Gastroesophageal sphincter (tissue), 4 donors: Measurements from ENCODE around the gene FNDC10. TPM values are rescaled to one million over a fixed set of nuclear protein-coding genes. Genes with fewer than 3 reads are reported as not detected.
A peak's percentile ranks its signal among the peaks of the same experiment; 100 is the strongest.
"Not testable (repeated sequence)": the region's sequence is repeated elsewhere in the genome, so short reads cannot be mapped to it uniquely, and the experiment has no call there.

ENCODE experiments used
- ATAC-seq: fragments of 150-250 bp; one replicate; pipeline ENCODE4 v1.9.1; 2016; ENCODE audit warnings: mild to moderate bottlenecking, moderate library complexity
- H3K27ac ChIP-seq, 4 donors: fragments of 200-600 bp; sonication (generic) in 3 of 4; 1 replicate in 3 of 4; 2 replicates in 1 of 4; pipeline ENCODE4 v1.5.1; 2016 to 2019
- H3K27me3 ChIP-seq: fragments of 200-600 bp; sonication (generic); one replicate; pipeline ENCODE4 v1.5.1; 2019
- H3K36me3 ChIP-seq, 2 donors: fragments of 200-600 bp; sonication (generic); one replicate each; pipeline ENCODE4 v1.5.1; 2019; ENCODE audit warnings: control low read depth in 1 of 2
- H3K4me1 ChIP-seq, 3 donors: fragments of 200-600 bp; sonication (generic); 1 replicate in 2 of 3; 2 replicates in 1 of 3; pipeline ENCODE4 v1.5.1; 2016 to 2019; ENCODE audit warnings: control low read depth in 2 of 3
- H3K4me3 ChIP-seq, 2 donors: fragments of 200-600 bp; sonication (generic); one replicate each; pipeline ENCODE4 v1.5.1; 2019; ENCODE audit warnings: mild to moderate bottlenecking in 1 of 2, moderate library complexity in 1 of 2
- H3K9me3 ChIP-seq, 3 donors: fragments of 200-600 bp; sonication (generic); one replicate each; pipeline ENCODE4 v1.5.1; 2017 to 2019; ENCODE audit warnings: control low read depth in 2 of 3
- EP300 ChIP-seq: sonication (generic); formaldehyde crosslinking; IDR thresholded peaks from one replicate; pipeline ENCODE4 v1.6.1; 2017; ENCODE audit warnings: antibody characterized with exemption, mild to moderate bottlenecking
- POLR2A ChIP-seq, 2 donors: fragments of 450-650 bp; IDR thresholded peaks; one replicate each; pipeline ENCODE4 v1.6.1; 2017; ENCODE audit warnings: antibody characterized with exemption in 2 of 2, mild to moderate bottlenecking in 2 of 2, moderate library complexity in 1 of 2
- POLR2AphosphoS5 ChIP-seq: sonication (generic); formaldehyde crosslinking; IDR thresholded peaks from one replicate; pipeline ENCODE4 v1.6.1; 2017; ENCODE audit warnings: antibody characterized with exemption
- WGBS, 2 donors: methylation state at CpG; one replicate each; pipeline ENCODE4 v1.1.5; 2018; ENCODE audit warnings: low coverage in 1 of 2; 5-methylcytosine and 5-hydroxymethylcytosine counted together
- total RNA-seq, 4 donors: library from RNA; depleted of rRNA; stranded (reverse); fragments of >200 nt; gene quantifications; one replicate each; pipeline ENCODE4 v1.1.0, GENCODE V29; 2016
- TF ChIP-seq, protein P1 (sequence below), 4 experiments: fragments of 200-600 bp in 2 of 4; fragments of 450-650 bp in 2 of 4; sonication (generic) in 1 of 4; IDR thresholded peaks; one replicate each; pipeline ENCODE4 v1.5.1; 2017 to 2019; ENCODE audit warnings: antibody characterized with exemption in 4 of 4, mild to moderate bottlenecking in 2 of 4, moderate library complexity in 2 of 4

FNDC10 gene
- total RNA-seq, 4 donors from 2014 or later: 0.54 TPM; not detected in 2

DNA sequence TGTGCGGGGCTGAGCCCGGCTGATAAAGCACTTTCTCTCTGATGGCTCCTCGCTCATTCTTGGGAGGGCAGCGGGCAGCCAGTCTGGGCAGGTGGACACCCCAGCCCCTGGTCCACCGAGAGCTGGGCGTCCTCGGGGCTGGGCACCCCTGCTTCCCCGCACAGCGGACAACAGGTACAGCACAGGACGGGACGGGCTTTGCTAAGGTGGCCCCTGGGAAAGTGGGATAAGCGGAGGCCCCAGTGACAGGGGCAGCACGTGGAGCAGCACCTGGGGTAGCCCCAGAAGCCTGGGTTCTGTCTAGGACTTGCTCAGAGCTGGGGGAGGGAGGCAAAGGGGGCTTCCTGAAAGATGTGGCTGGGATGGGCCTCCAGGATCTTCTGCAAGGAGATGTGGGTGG is 34.7 kb upstream of the FNDC10 start:
- H3K27ac ChIP-seq, ATAC-seq, H3K4me3 ChIP-seq, H3K9me3 ChIP-seq: not testable (repeated sequence)
- Histone ChIP-seq H3K27me3 (peaks cover 27% of the 10 kb centered on the region), H3K36me3 (peaks cover 0 to 42% of the 10 kb centered on the region in 2 donors), H3K4me1 (peaks cover 0 to 27% (median 9%) of the 10 kb centered on the region in 3 donors)
- WGBS, 2 donors: 60% methylated on average over 1 of the region's 13 CpGs; no CpG with 5 or more reads in 1 of the 2 donors

- ATAC-seq, H3K27ac ChIP-seq, H3K9me3 ChIP-seq, H3K4me3 ChIP-seq: not testable (repeated sequence)
- WGBS, 2 donors: no CpG with 5 or more reads among the region's 35 CpGs
- Histone ChIP-seq H3K27me3 (peaks cover 39% of the 10 kb centered on the region), H3K4me1 (peaks cover 0 to 27% (median 9%) of the 10 kb centered on the region in 3 donors), H3K36me3 (peaks cover 0 to 44% of the 10 kb centered on the region in 2 donors)
Measured at GRCh38 chr1:1633409-1633808, 33.5 kb upstream of the FNDC10 start.

GRCh38 chr1:1631782-1632420 is 32.0 kb upstream of the FNDC10 start, which contains the start of gene MMP23B:
Gene MMP23B (plus strand): TSS chr1:1632173. CDS start chr1:1632219, 46 bp downstream.
- H3K27ac ChIP-seq: peak within 1 kb of the TSS in 3 of 4 donors; percentile 78 to 88 (median 83)
- TF ChIP-seq, protein P1, sequence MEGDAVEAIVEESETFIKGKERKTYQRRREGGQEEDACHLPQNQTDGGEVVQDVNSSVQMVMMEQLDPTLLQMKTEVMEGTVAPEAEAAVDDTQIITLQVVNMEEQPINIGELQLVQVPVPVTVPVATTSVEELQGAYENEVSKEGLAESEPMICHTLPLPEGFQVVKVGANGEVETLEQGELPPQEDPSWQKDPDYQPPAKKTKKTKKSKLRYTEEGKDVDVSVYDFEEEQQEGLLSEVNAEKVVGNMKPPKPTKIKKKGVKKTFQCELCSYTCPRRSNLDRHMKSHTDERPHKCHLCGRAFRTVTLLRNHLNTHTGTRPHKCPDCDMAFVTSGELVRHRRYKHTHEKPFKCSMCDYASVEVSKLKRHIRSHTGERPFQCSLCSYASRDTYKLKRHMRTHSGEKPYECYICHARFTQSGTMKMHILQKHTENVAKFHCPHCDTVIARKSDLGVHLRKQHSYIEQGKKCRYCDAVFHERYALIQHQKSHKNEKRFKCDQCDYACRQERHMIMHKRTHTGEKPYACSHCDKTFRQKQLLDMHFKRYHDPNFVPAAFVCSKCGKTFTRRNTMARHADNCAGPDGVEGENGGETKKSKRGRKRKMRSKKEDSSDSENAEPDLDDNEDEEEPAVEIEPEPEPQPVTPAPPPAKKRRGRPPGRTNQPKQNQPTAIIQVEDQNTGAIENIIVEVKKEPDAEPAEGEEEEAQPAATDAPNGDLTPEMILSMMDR (IDR thresholded peaks at IDR 0.05): no peak
- TF ChIP-seq EP300: no peak
- no peak for TF ChIP-seq POLR2AphosphoS5
- no peak for TF ChIP-seq POLR2A (IDR thresholded peaks at IDR 0.05)
- peaks cover 0 to 27% (median 9%) of the 10 kb centered on the region in 3 donors for H3K4me1 ChIP-seq
- no peaks in the 10 kb centered on the region for H3K9me3 ChIP-seq
- WGBS, 2 donors: no CpG with 5 or more reads among the region's 48 CpGs
- H3K27me3 ChIP-seq: peaks cover 41% of the 10 kb centered on the region
- peak; percentile 12 for ATAC-seq
- H3K4me3 ChIP-seq: peak within 1 kb of the TSS in 1 of 2 donors; percentile 45
- peaks cover 0 to 45% of the 10 kb centered on the region in 2 donors for H3K36me3 ChIP-seq

DNA sequence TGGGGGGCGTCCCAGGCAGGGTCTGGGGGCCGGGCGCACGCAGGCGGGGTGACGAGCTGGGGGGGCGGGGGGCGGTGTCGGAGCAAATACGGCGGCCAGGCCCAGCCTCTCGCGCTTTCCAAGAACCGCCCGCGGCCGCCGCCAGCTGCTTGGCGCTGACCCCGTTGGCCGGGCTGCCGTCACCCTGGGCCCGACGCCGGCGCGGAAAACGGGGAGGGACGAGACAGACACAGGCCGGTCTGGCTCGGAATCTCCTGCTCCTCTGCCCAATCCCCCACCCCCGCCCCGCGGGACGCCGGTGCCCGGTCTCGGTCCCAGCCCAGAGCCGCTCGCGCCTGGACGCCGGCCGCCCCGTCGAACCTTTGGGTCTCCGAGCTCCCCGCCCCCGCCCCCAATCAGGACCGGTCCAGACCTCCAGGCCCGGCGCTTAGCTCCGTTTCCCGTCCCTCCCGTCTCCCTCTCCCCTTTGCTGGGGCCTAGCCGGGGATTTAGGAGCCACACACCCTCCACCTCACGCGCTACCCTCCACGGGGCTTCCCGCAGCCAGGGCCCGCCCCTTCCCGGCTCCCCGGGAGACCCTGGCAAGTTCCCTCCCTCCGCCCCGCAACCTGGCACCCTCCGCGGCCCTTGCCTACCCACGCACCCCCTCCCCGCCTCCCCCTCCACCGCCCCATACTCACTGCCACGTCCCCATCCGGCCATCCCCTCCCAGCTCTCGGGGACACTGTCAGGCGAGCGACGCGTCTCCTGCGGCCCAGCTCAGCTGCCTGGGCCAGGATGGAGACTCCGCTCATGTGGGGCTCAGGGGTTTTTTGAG is 31.2 kb upstream of the FNDC10 start:
- Histone ChIP-seq H3K36me3 (peaks cover 0 to 45% of the 10 kb centered on the region in 2 donors), H3K27ac (peak overlapping the region in 3 of 4 donors; percentile 78 to 88 (median 83)), H3K4me3 (peak overlapping the region in 1 of 2 donors; percentile 45), H3K27me3 (peaks cover 41% of the 10 kb centered on the region), H3K4me1 (peaks cover 0 to 27% (median 9%) of the 10 kb centered on the region in 3 donors), H3K9me3 (no peaks in the 10 kb centered on the region)
- ATAC-seq: peak; percentile 79
- TF ChIP-seq, protein P1 (IDR thresholded peaks at IDR 0.05): no peak
- TF ChIP-seq POLR2AphosphoS5: peak; percentile 29
- 7% methylated on average over 3 of the region's 79 CpGs; no CpG with 5 or more reads in 1 of the 2 donors for WGBS, 2 donors

GRCh38 chr1:1630191-1630964 is 30.4 kb upstream of the FNDC10 start:
- peak overlapping the region; percentile 5 to 45 for H3K4me3 ChIP-seq
- no CpG with 5 or more reads among the region's 81 CpGs for WGBS, 2 donors
- H3K27ac ChIP-seq: peak overlapping the region in 3 of 4 donors; percentile 78 to 88 (median 83)
- peak; percentile 68 for ATAC-seq
- no peak for TF ChIP-seq POLR2AphosphoS5
- TF ChIP-seq, protein P1 (IDR thresholded peaks at IDR 0.05): no peak
- TF ChIP-seq EP300: no peak
- TF ChIP-seq POLR2A (IDR thresholded peaks at IDR 0.05): no peak
- no peaks in the 10 kb centered on the region for H3K9me3 ChIP-seq
- H3K27me3 ChIP-seq: peaks cover 41% of the 10 kb centered on the region
- H3K4me1 ChIP-seq: peaks cover 0 to 27% (median 9%) of the 10 kb centered on the region in 3 donors
- H3K36me3 ChIP-seq: peaks cover 0 to 52% of the 10 kb centered on the region in 2 donors
